HUES6 (cell line): Measurements from ENCODE around the gene CLEC10A.

Experiments
- H3K27ac ChIP-seq: 2 replicates; pipeline ENCODE4 v1.7.0; 2013; ENCODE audit warnings: low read depth, mild to moderate bottlenecking, low read length, inconsistent platforms
- H3K27me3 ChIP-seq: 2 replicates; pipeline ENCODE4 v1.6.1; 2013; ENCODE audit warnings: low read length; ENCODE audit not compliant: control insufficient read depth, insufficient read depth
- H3K36me3 ChIP-seq: 2 replicates; pipeline ENCODE4 v1.6.1; 2013; ENCODE audit warnings: low read length; ENCODE audit not compliant: control insufficient read depth, insufficient read depth
- H3K4me1 ChIP-seq: 2 replicates; pipeline ENCODE4 v1.6.1; 2013; ENCODE audit warnings: low read length; ENCODE audit not compliant: control insufficient read depth, insufficient read depth
- H3K4me3 ChIP-seq: 2 replicates; pipeline ENCODE4 v1.5.1; 2013; ENCODE audit warnings: low read depth, low read length
- H3K9ac ChIP-seq: one replicate; pipeline ENCODE4 v1.6.1; 2013; ENCODE audit warnings: mild to moderate bottlenecking, low read length
- H3K9me3 ChIP-seq: 2 replicates; pipeline ENCODE4 v1.6.1; 2013; ENCODE audit warnings: low read depth, low read length; ENCODE audit not compliant: control insufficient read depth, insufficient read depth

Gene CLEC10A

GRCh38 chr17:7035591-7036368 lies 44.3 kb downstream of the CLEC10A start, which contains the start of gene SLC16A13:
SLC16A13 (plus strand) TSS chr17:7036015; CDS start chr17:7036383, 368 bp downstream.
- H3K27ac ChIP-seq = peak within 1 kb of the TSS; percentile 10; the same call in 1 of the 2 replicates
- peak within 1 kb of the TSS; percentile 61 for H3K9ac ChIP-seq
- no peaks in the 10 kb centered on the region for H3K9me3 ChIP-seq
- H3K27me3 ChIP-seq = 0 out of 2 replicates have a peak, but pooled peaks cover 2% of the 10 kb centered on the region
- peak within 1 kb of the TSS; percentile 70 for H3K4me3 ChIP-seq
- peaks cover 24% of the 10 kb centered on the region for H3K4me1 ChIP-seq
- no peaks in the 10 kb centered on the region for H3K36me3 ChIP-seq

GRCh38 chr17:7034955-7035590 lies 45.0 kb downstream of the CLEC10A start:
- Histone ChIP-seq H3K27ac (peak overlapping the region; percentile 10; the same call in 1 of the 2 replicates), H3K36me3 (no peaks in the 10 kb centered on the region), H3K9ac (peak overlapping the region; percentile 26), H3K4me3 (peak overlapping the region; percentile 70), H3K27me3 (0 out of 2 replicates have a peak, but pooled peaks cover 2% of the 10 kb centered on the region), H3K4me1 (peaks cover 24% of the 10 kb centered on the region), H3K9me3 (no peaks in the 10 kb centered on the region)

GRCh38 chr17:7029659-7030058 lies 50.4 kb downstream of the CLEC10A start:
- H3K4me1 ChIP-seq = no peaks in the 10 kb centered on the region
- H3K9ac ChIP-seq = no peak overlapping the region
- H3K27ac ChIP-seq = no peak overlapping the region

GRCh38 chr17:7029096-7029495 lies 51.0 kb downstream of the CLEC10A start:
- H3K9ac ChIP-seq = no peak overlapping the region
- peaks cover 7% of the 10 kb centered on the region; the same call in 1 of the 2 replicates for H3K27me3 ChIP-seq
- no peak overlapping the region for H3K27ac ChIP-seq
- H3K4me3 ChIP-seq = no peak overlapping the region
- H3K9me3 ChIP-seq = no peaks in the 10 kb centered on the region
- no peaks in the 10 kb centered on the region for H3K4me1 ChIP-seq
- H3K36me3 ChIP-seq = peaks cover 4% of the 10 kb centered on the region; the same call in 1 of the 2 replicates

More at GRCh38 chr17:7029659-7030058, 50.4 kb downstream of the CLEC10A start:
- Histone ChIP-seq H3K27me3 (peaks cover 1% of the 10 kb centered on the region; the same call in 1 of the 2 replicates), H3K4me3 (no peak overlapping the region), H3K36me3 (peaks cover 4% of the 10 kb centered on the region; the same call in 1 of the 2 replicates), H3K9me3 (no peaks in the 10 kb centered on the region)

- no peaks in the 10 kb centered on the region for H3K4me1 ChIP-seq
- H3K9me3 ChIP-seq = no peaks in the 10 kb centered on the region
- no peak overlapping the region for H3K27ac ChIP-seq
- H3K36me3 ChIP-seq = peaks cover 4% of the 10 kb centered on the region; the same call in 1 of the 2 replicates
- no peak overlapping the region for H3K4me3 ChIP-seq
- H3K9ac ChIP-seq = no peak overlapping the region
- H3K27me3 ChIP-seq = peaks cover 20% of the 10 kb centered on the region
Observed at GRCh38 chr17:7027335-7027734, 52.7 kb downstream of the CLEC10A start.

- H3K9me3 ChIP-seq = no peaks in the 10 kb centered on the region
- H3K27ac ChIP-seq = no peak overlapping the region
- no peak overlapping the region for H3K4me3 ChIP-seq
- H3K36me3 ChIP-seq = peaks cover 4% of the 10 kb centered on the region; the same call in 1 of the 2 replicates
- H3K27me3 ChIP-seq = peaks cover 26% of the 10 kb centered on the region
- H3K4me1 ChIP-seq = peaks cover 3% of the 10 kb centered on the region
- H3K9ac ChIP-seq = no peak overlapping the region
Observed at GRCh38 chr17:7026471-7027115, 53.5 kb downstream of the CLEC10A start.

GRCh38 chr17:7025245-7025644 lies 54.8 kb downstream of the CLEC10A start:
- H3K4me1 ChIP-seq = peaks cover 11% of the 10 kb centered on the region
- no peak overlapping the region for H3K27ac ChIP-seq
- no peaks in the 10 kb centered on the region for H3K9me3 ChIP-seq
- H3K36me3 ChIP-seq = peaks cover 4% of the 10 kb centered on the region; the same call in 1 of the 2 replicates
- H3K9ac ChIP-seq = no peak overlapping the region
- H3K4me3 ChIP-seq = no peak overlapping the region
- peaks cover 40% of the 10 kb centered on the region for H3K27me3 ChIP-seq
